Suprapubic skin (tissue), 4 donors: Measurements from ENCODE around the gene PFN3.

ENCODE experiments used
- CTCF ChIP-seq, 2 donors: fragments of 200-600 bp in 1 of 2; fragments of 450-650 bp in 1 of 2; sonication (generic) in 1 of 2; IDR thresholded peaks; one replicate each; pipeline ENCODE4 v1.5.1; 2016 to 2019; ENCODE audit warnings: antibody characterized with exemption in 2 of 2, mild to moderate bottlenecking in 1 of 2, moderate library complexity in 1 of 2
- EP300 ChIP-seq: sonication (generic); formaldehyde crosslinking; IDR thresholded peaks from one replicate; pipeline ENCODE4 v1.6.1; 2017; ENCODE audit warnings: antibody characterized with exemption
- POLR2AphosphoS5 ChIP-seq, 3 donors: sonication (generic); formaldehyde crosslinking; IDR thresholded peaks; one replicate each; pipeline ENCODE4 v1.6.1; 2017; ENCODE audit warnings: antibody characterized with exemption in 3 of 3

GRCh38 chr5:177358370-177358819 is 42.1 kb downstream of the PFN3 start:
- TF ChIP-seq POLR2AphosphoS5 (IDR thresholded peaks at IDR 0.05) (no peak), EP300 (no peak), CTCF (IDR thresholded peaks at IDR 0.05) (no peak)
